ENCODE data around the gene PARP4.
"Not testable (repeated sequence)": the region's sequence is repeated elsewhere in the genome, so short reads cannot be mapped to it uniquely, and the experiment has no call there.

The PARP4 gene

GRCh38 chr13:24444851-24445250 lies 67.7 kb downstream of the PARP4 start:
- not testable (repeated sequence) for DNase-seq

DNA sequence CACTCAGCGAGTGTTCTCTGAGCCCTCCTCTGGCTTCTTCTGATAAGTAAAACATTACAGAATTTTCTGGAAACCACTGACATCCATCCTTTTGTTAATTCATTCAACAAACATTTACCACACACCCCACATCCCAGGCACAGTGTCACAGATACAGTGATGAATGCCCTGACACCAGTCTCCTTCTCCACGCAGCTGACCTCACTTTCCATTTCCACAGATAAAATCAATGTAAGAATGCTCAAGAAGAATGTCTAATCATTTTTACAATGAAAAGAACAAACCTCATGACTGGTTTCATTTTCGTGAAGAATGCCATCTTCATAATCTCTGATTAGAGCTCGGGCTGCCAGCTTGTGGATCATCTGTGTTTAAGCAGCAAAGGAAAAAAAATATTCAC lies 69.2 kb downstream of the PARP4 start:
- no peak for DNase-seq

GRCh38 chr13:24426045-24426444 lies 86.5 kb downstream of the PARP4 start:
- DNase-seq, result not testable (repeated sequence)

DNA sequence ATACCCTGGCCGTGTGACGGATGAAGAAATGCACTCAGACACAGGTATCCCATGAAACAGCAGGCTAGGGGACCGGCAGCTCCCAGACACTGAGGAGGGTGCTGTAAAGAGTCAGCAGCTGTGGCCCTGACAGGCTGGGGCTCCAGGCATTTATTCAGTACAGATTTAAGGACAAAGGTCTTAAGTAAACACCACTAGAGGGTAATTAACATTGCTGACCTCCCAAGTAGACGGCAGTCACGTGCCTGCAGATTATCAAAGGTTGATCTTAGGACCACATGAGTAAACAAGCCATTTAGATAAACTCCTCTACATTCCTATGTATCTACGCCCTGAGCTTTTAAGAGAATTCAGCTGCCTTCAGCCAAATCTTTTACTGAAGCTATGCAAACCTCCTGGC lies 92.9 kb downstream of the PARP4 start:
- DNase-seq, result not testable (repeated sequence)

DNA sequence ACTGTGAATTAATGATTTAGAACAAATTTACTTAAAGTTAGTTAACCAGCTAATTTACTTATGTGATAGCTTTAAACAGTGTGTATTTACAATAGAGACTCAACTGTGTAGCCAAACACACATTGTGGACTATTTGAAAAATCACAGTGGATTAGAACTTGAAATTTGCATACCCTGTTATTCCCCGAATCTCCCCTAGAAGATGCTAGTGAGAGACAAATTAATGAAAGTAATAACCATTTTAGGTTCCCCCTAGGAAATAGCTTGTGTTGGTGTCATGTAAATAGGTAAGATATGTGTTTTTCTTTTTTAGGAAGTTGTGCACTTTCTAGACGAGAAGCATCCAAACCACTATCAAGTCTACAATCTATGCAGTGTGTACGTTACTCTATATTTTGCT lies 104.7 kb downstream of the PARP4 start:
- DNase-seq, result no peak

- no peak for DNase-seq
These were observed 106.1 kb downstream of the PARP4 start for GRCh38 chr13:24406524-24406923.

- DNase-seq, result no peak
These were observed 115.8 kb downstream of the PARP4 start for GRCh38 chr13:24396821-24397220.

GRCh38 chr13:24392972-24393371 lies 119.6 kb downstream of the PARP4 start:
- DNase-seq, result no peak

DNA sequence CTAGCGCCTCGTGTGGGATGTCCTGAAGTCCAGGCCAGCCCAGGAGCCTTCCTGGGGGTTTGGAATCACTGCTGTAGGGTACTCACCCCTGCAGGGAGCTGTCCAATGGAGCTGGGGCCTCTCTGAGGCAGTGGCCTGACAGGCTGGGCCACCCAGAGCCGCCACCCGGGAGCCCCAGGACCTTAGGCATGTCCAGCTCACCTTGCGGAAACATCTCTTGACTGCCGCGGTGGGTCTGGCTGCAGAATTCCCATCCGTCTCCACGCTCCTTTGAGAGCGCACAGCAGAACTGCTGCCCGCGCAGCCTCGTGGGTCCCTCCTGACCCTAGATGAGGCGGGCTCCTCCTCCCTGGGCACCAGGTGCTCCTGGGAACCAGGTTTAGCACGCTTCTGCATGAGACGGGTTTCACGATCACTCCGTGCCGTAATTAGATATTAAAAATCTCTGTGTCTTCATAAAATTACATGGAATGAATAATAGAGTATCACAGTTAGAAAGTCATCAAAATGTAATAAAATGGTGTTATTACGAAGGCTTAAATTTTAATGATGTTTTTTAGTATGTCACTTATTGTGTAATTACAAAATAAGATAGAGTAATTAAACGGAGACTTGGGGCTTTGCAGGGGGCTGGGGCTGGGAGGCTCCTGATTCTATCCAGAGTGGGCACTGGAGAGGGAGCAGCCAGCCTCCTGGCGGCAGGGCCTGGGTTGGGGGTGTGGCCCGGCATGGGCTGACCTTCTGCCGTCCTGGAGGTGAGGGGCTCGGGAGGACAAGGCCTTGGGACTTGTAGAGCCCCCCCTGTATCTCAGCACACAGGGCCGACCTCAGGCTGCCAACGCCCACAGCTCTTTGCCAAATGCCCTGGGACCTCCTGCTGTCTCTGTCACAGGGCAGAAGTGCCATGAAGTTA lies 120.6 kb downstream of the PARP4 start:
- DNase-seq, result not testable (repeated sequence)

DNA sequence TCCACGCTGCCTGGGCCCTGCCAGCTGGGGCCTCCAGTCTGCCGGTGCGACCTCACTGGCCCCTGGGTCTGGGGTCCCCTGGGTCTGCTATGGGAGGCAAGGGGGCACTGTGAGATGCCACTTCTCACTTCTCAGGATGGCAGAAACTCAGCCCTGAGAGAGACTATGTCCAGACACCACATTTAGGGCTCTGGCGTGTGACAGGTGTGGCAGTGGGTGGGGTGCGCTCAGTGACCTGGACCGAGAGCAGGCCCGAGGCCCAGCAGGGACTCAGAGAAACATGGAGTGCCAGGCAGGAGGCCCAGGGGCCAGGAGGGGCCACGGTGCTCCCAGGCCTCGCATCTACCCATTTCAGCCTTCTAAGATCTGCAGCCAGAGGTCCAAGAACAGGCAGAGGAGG lies 121.8 kb downstream of the PARP4 start:
- DNase-seq, result not testable (repeated sequence)

DNA sequence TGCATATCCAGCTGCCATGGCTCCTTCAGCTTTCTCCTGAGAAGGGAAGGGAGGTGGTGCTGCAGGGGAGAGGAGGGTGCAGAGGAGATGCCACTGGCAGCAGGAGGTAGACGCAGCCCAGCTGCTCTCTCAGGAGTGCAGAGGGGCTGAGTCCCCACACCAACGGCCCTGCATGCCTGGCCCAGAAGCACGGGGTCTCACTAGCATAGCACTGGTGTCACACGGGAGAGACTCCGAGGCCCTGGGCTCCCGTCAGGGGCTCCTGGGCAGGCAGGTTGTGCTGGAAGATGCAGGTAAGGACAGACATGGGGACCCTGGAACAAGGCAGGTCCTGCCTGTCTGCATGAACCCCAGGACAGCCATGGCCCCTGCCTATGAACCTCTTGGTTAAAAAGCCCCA lies 123.1 kb downstream of the PARP4 start:
- no peak for DNase-seq

- DNase-seq, result not testable (repeated sequence)
These were observed 123.8 kb downstream of the PARP4 start for GRCh38 chr13:24388743-24389142.

DNA sequence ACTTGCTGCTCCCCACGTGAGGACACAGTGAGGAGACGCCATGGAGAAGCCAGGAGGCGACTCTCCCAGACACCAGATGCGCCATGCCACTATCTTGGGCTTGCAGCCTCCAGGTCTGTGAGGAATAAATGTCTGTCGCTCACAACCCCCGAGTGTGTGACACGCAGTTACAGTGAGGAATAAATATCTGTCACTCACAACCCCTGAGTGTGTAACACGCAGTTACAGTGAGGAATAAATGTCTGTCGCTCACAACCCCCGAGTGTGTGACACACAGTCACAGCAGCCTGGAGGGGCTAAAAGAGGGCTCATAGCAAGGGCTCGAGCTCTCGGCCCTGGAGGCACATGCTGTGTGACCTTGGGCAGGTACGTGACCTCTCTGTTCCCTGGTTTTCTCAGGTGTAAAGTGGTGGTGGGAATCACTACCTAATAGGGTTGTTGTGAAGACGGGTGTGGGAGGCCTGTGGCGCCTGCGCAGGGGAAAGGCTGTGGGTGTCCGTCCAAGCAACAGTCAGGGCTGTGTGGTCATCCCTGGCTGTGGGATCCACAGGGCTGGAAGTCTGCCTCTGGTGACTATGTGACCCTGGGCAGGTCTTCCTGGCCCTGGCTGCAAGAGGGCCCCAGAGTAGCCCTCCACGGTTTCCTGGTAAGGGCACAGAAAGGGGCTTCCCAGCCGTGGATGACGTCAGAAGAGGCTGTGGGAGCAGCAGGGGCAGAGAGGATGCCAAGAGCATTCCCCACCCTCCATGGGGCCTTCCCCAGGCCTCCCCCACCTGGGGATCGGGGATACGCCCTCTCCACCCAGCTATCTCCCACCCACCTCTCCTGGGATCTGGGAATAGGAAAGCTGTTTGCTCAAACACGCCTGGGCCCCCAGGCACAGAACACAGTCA lies 125.5 kb downstream of the PARP4 start:
- DNase-seq, result no peak

GRCh38 chr13:24385902-24386301 lies 126.7 kb downstream of the PARP4 start:
- no peak for DNase-seq

GRCh38 chr13:24384946-24385345 lies 127.6 kb downstream of the PARP4 start:
- not testable (repeated sequence) for DNase-seq

- not testable (repeated sequence) for DNase-seq
These were observed 128.5 kb downstream of the PARP4 start for GRCh38 chr13:24384091-24384490.

GRCh38 chr13:24381541-24382265 lies 130.9 kb downstream of the PARP4 start:
- no peak for DNase-seq

DNA sequence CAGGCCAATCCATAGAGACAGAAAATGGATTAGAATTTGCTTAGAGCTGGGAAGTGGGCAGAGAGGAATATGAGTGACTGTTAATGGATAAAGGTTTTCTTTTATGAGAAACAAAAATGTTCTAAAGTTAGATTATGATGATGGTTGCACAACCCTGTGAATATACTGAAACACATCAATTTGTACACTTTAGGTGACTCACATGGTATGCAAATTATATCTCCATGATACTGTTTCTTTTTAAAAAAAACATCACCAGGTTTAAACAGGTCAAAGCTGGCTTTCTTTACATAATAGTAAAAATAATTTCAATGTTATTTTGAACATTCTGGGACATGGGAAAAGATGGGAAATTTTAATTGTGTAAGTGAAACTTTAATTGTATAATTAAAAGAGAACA lies 131.7 kb downstream of the PARP4 start:
- DNase-seq, result not testable (repeated sequence)

DNA sequence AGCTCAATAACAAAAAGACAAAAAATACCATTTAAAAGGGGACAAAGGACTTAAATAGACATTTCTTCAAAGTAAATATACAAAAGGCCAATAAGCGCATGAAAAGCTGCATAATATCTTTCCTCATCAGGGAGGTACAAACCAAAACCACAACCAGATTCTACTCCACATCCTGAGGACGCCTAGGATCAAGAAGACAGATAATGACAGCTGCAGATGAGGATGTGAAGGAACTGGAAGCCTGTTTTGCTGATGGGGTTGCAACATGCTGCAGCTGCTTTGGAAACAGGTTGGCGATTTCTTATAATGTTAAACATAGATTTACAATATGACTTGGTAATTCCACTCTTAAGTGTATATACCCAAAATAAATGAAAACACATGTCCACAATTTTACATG lies 132.4 kb downstream of the PARP4 start:
- not testable (repeated sequence) for DNase-seq

DNA sequence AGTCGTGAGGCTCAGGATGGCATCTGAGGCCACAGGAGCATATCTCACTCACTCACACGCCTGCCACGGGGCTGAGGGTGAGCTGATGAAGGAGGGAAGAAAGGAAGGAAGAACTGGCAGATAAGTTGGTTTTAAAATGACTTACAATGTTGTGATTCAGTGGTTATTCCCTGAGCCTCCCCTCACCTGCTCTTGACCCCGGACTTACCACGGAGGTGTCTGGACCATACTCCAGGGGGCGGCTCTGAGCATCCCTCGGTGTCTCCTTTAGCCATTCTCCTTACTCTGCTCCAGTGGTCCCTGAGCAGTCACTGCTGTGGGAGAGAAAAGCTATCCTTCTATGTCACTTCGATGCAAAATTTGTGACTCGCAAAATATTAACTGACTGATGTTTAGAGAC lies 141.3 kb downstream of the PARP4 start:
- not testable (repeated sequence) for DNase-seq

All from stimulated activated CD4-positive, alpha-beta T cell treated with anti-CD3 and anti-CD28 coated beads, Interleukin-4, amount 100 ng/mL, for 4 hours (primary cell).